Cardiac muscle cell (in vitro differentiated cells and primary cell): Measurements from ENCODE around the gene LAIR1. TPM values are rescaled to one million over a fixed set of nuclear protein-coding genes. Genes with fewer than 3 reads are reported as not detected.
"Not testable (repeated sequence)": the region's sequence is repeated elsewhere in the genome, so short reads cannot be mapped to it uniquely, and the experiment has no call there.

Experiments
- DNase-seq, 2 donors: peaks; one replicate each; pipeline versions ENCODE4 v3.0.0 to v3.0.0-alpha.2; 2010 to 2017; ENCODE audit warnings: low read depth in 1 of 2, low spot score in 1 of 2
- H3K27ac ChIP-seq: fragments of 200-600 bp; sonication (generic); 2 replicates; pipeline ENCODE4 v1.5.1; 2016
- H3K27me3 ChIP-seq: fragments of 200-600 bp; sonication (generic); 2 replicates; pipeline ENCODE4 v1.6.0; 2016; ENCODE audit warnings: control low read depth
- H3K36me3 ChIP-seq: fragments of 200-600 bp; sonication (generic); 2 replicates; pipeline ENCODE4 v1.5.1; 2016; ENCODE audit warnings: control low read depth
- H3K4me1 ChIP-seq: fragments of 200-600 bp; sonication (generic); 2 replicates; pipeline ENCODE4 v1.8.1; 2017; ENCODE audit warnings: low read depth, mild to moderate bottlenecking, mixed run types
- H3K4me3 ChIP-seq: fragments of 200-600 bp; sonication (generic); 2 replicates; pipeline ENCODE4 v1.5.1; 2016; ENCODE audit warnings: mild to moderate bottlenecking
- H3K9me3 ChIP-seq: fragments of 200-600 bp; sonication (generic); 2 replicates; pipeline ENCODE4 v1.5.1; 2017; ENCODE audit warnings: low read depth, mild to moderate bottlenecking, control low read depth
- CTCF ChIP-seq: IDR thresholded peaks from 2 replicates; pipeline ENCODE4 v1.5.1; 2012; ENCODE audit warnings: low read depth, mild to moderate bottlenecking, low read length
- polyA plus RNA-seq: library from polyadenylated mRNA; unstranded; fragments of >200 nt; fragmentation: Nextera tagmentation; extraction: Ambion mirVana; gene quantifications from 2 replicates; pipeline ENCODE4 v1.2.1, GENCODE V29; 2016
- total RNA-seq: library from RNA; depleted of rRNA; stranded (reverse); fragments of >200 nt; gene quantifications from 2 replicates; pipeline ENCODE4 v1.2.3, GENCODE V29; 2016

The LAIR1 gene
- total and polyA plus RNA-seq, 2 experiments from 2014 or later = not detected

- H3K9me3 ChIP-seq = no peaks in the 10 kb centered on the region
- no peaks in the 10 kb centered on the region for H3K27me3 ChIP-seq
- H3K36me3 ChIP-seq = no peaks in the 10 kb centered on the region
- H3K4me3 ChIP-seq = no peak overlapping the region
- no peak for TF ChIP-seq CTCF
- no peak for DNase-seq
- H3K4me1 ChIP-seq = no peaks in the 10 kb centered on the region
- no peak overlapping the region for H3K27ac ChIP-seq
Observed at GRCh38 chr19:54376610-54377285, 12.0 kb upstream of the LAIR1 start.

- H3K9me3 ChIP-seq, H3K4me1 ChIP-seq, H3K27me3 ChIP-seq, H3K36me3 ChIP-seq, H3K27ac ChIP-seq, H3K4me3 ChIP-seq, DNase-seq: not testable (repeated sequence)
Observed at GRCh38 chr19:54375181-54375938, 10.6 kb upstream of the LAIR1 start.

- no peak overlapping the region for H3K4me3 ChIP-seq
- no peaks in the 10 kb centered on the region for H3K9me3 ChIP-seq
- H3K36me3 ChIP-seq = no peaks in the 10 kb centered on the region
- no peak overlapping the region for H3K27ac ChIP-seq
- DNase-seq = no peak
- no peak for TF ChIP-seq CTCF
- H3K4me1 ChIP-seq = no peaks in the 10 kb centered on the region
- peaks cover 2% of the 10 kb centered on the region for H3K27me3 ChIP-seq
Observed at GRCh38 chr19:54373781-54374631, 9.3 kb upstream of the LAIR1 start.

GRCh38 chr19:54371453-54371852 lies 6.7 kb upstream of the LAIR1 start:
- H3K4me1 ChIP-seq, H3K27ac ChIP-seq, H3K27me3 ChIP-seq, DNase-seq, H3K9me3 ChIP-seq, H3K4me3 ChIP-seq, H3K36me3 ChIP-seq: not testable (repeated sequence)

- H3K27me3 ChIP-seq, H3K4me1 ChIP-seq, H3K4me3 ChIP-seq, H3K27ac ChIP-seq, DNase-seq, H3K36me3 ChIP-seq, H3K9me3 ChIP-seq: not testable (repeated sequence)
Observed at GRCh38 chr19:54370434-54370796, 5.7 kb upstream of the LAIR1 start.

GRCh38 chr19:54369688-54370433 lies 5.1 kb upstream of the LAIR1 start:
- not testable (repeated sequence) for H3K27ac ChIP-seq, H3K4me3 ChIP-seq, H3K4me1 ChIP-seq, H3K9me3 ChIP-seq, DNase-seq, H3K36me3 ChIP-seq, H3K27me3 ChIP-seq

GRCh38 chr19:54369082-54369687 lies 4.5 kb upstream of the LAIR1 start:
- DNase-seq = no peak
- H3K27me3 ChIP-seq = peaks cover 2% of the 10 kb centered on the region
- H3K4me3 ChIP-seq = no peak overlapping the region
- H3K36me3 ChIP-seq = no peaks in the 10 kb centered on the region
- H3K27ac ChIP-seq = no peak overlapping the region
- no peaks in the 10 kb centered on the region for H3K4me1 ChIP-seq
- no peak for TF ChIP-seq CTCF
- no peaks in the 10 kb centered on the region for H3K9me3 ChIP-seq
